ENCODE data around the gene SLC13A3.

DNA sequence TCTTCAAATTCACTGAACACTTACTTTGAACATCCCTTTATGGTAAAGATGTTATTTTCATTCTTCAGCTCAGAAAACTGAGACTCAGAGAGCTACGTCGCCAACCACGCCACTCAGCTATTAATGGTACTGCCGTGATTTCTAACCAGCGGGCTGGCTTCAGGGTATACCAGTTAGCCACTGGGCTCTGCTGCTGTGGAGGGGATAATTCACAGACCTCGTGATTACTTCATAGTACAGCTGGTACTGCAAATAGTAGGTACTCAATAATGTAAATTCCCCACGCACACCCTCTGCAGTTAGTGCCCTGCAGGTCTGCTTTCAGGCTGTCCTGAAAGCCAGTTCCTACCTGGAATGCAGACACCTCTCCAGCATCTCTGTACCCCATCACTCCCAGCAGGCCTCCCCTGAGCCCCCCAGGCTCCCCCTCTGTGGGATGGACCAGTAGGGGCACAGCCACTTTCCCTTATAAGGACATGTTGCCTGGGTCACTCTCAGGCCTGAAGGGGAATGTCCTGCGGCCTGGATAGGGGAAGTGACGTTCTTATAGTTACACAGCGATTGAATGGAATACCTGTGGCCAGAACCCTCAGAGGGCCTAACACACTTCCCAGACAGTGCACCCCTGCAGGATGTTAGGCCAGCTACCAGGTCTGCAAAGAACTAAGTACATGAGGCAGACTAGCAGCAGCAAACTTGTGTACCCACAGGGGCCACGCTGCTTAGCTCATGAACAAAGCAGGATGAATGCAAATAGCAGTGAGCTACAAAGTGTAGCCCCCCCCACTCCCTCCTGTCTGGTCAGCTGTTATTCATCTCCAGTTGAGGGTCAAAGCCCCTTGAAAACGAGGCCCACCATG lies 99.5 kb downstream of the SLC13A3 start:
- TF ChIP-seq CTCF (IDR thresholded peaks at IDR 0.05) (no peak), EZH2phosphoT487 (IDR thresholded peaks at IDR 0.05) (no peak)

Data from neural progenitor cell (in vitro differentiated cells).